ENCODE measurements around the gene BGLAP. TPM values are rescaled to one million over a fixed set of nuclear protein-coding genes. Genes with fewer than 3 reads are reported as not detected.
A peak's percentile ranks its signal among the peaks of the same experiment; 100 is the strongest.

The BGLAP gene
- total RNA-seq, 1 experiment from 2014 or later, result 2.4 TPM

GRCh38 chr1:156253634-156254033, 11.7 kb downstream of the BGLAP start:
- no peak for TF ChIP-seq CTCF (conservative IDR thresholded peaks at IDR 0.05)

More at GRCh38 chr1:156253634-156254033, 11.7 kb downstream of the BGLAP start:
- peak overlapping the region in 2 of 3 experiments; percentile 37 to 48; a peak in 2 of 7 replicates for H3K27ac Mint-ChIP-seq
- peaks cover 44 to 86% (median 78%) of the 10 kb centered on the region in 3 experiments for H3K36me3 Mint-ChIP-seq (ENCODE audit: insufficient read depth in 1 of 3, low read depth in 3 of 3)
- DNase-seq, result no peak
- no peak overlapping the region for H2BK15ac ChIP-seq (ENCODE audit: low read depth, low read length)
- H3K23me2 ChIP-seq (ENCODE audit: insufficient read length, low read depth, low read length, poor library complexity, severe bottlenecking), result no peaks in the 10 kb centered on the region
- no peak overlapping the region for H2AFZ ChIP-seq (ENCODE audit: low read length)
- peaks cover 6 to 7% of the 10 kb centered on the region in 2 experiments; a peak in 1 of 4 replicates for H3K4me1 Mint-ChIP-seq
- H4K5ac ChIP-seq (ENCODE audit: insufficient read length, low read depth, low read length), result no peak overlapping the region
- H2BK20ac ChIP-seq (ENCODE audit: low read depth, low read length, poor library complexity, severe bottlenecking), result no peak overlapping the region
- H3K14ac ChIP-seq (ENCODE audit: insufficient read depth, low read length), result no peak overlapping the region
- no peak overlapping the region for H2BK12ac ChIP-seq (ENCODE audit: insufficient read length, low read depth, low read length)
- no peak overlapping the region for H2BK120ac ChIP-seq (ENCODE audit: low read depth, low read length, poor library complexity, severe bottlenecking)
- no peak overlapping the region for H3K27ac ChIP-seq (ENCODE audit: insufficient read length, low read depth, low read length)
- no peak overlapping the region for H3K18ac ChIP-seq (ENCODE audit: insufficient read length, low read depth, low read length)
- H3K4me1 ChIP-seq (ENCODE audit: insufficient read depth, low read length), result no peaks in the 10 kb centered on the region
- H3K27me3 Mint-ChIP-seq (ENCODE audit: low read depth), result no peaks in the 10 kb centered on the region
- H4K8ac ChIP-seq (replicated peaks; ENCODE audit: insufficient read length, low read depth, low read length), result no peak overlapping the region
- H3K4me2 ChIP-seq (ENCODE audit: insufficient read depth, insufficient read length, low read length), result no peak overlapping the region
- WGBS (ENCODE audit: extremely low coverage, insufficient read length, low lambda C conversion rate), result no CpG with 5 or more reads among the region's 3 CpGs
- H2BK5ac ChIP-seq (ENCODE audit: insufficient read length, low read length), result no peak overlapping the region
- H3K4me3 Mint-ChIP-seq, result no peak overlapping the region
- H3K79me1 ChIP-seq (ENCODE audit: insufficient read depth, low read depth, low read length, poor library complexity, severe bottlenecking), result no peaks in the 10 kb centered on the region
- H3K56ac ChIP-seq (ENCODE audit: insufficient read length, low read depth, low read length), result no peak overlapping the region
- no peaks in the 10 kb centered on the region for H4K20me1 ChIP-seq (ENCODE audit: control insufficient read depth, insufficient read depth, insufficient read length)
- H3K9me3 ChIP-seq (ENCODE audit: control insufficient read depth, low read depth, low read length), result no peaks in the 10 kb centered on the region
- no peaks in the 10 kb centered on the region for H3K79me2 ChIP-seq (ENCODE audit: insufficient read depth, low read length)
- H3K9me3 Mint-ChIP-seq, result no peaks in the 10 kb centered on the region
- H3K23ac ChIP-seq (ENCODE audit: insufficient read length, low read depth, low read length), result no peak overlapping the region
- H3K9ac ChIP-seq (ENCODE audit: extremely low read depth, insufficient read length, low read length), result no peak overlapping the region
- no peak overlapping the region for H4K91ac ChIP-seq (ENCODE audit: insufficient read length, low read depth, low read length)
- H2AK5ac ChIP-seq (ENCODE audit: insufficient read length, low read length), result no peak overlapping the region
- no peak overlapping the region for H3K4ac ChIP-seq (ENCODE audit: low read depth, low read length)
- H3K27me3 ChIP-seq (ENCODE audit: insufficient read depth, low read length), result no peaks in the 10 kb centered on the region
- no peak overlapping the region for H3T11ph ChIP-seq (ENCODE audit: low read length)

Measured in H9 (cell line).